ENCODE results near the gene EPN1.

EPN1 gene

GRCh38 chr19:55674459-55674840, 576 bp upstream of the EPN1 start:
- H4K20me1 ChIP-seq (ENCODE audit: control insufficient read depth, insufficient read depth, low read depth, low read length) = peaks cover 16% of the 10 kb centered on the region
- no peaks in the 10 kb centered on the region for H3K27me3 ChIP-seq (ENCODE audit: control insufficient read depth, low read length)
- TF ChIP-seq EZH2phosphoT487 (IDR thresholded peaks at IDR 0.05; ENCODE audit: borderline replicate concordance, low read length) (no peak), CTCF (IDR thresholded peaks at IDR 0.05; ENCODE audit: low read depth, low read length, poor library complexity, severe bottlenecking) (no peak)
- H3K79me2 ChIP-seq (ENCODE audit: control insufficient read depth, low read length) = peaks cover 93% of the 10 kb centered on the region
- no peaks in the 10 kb centered on the region for H3K9me2 ChIP-seq (replicated peaks; ENCODE audit: control insufficient read depth, low read length)
- peaks cover 46% of the 10 kb centered on the region for H3F3A ChIP-seq (ENCODE audit: control insufficient read depth, insufficient read depth)
- no peaks in the 10 kb centered on the region for H3K9me3 ChIP-seq (ENCODE audit: control insufficient read depth, insufficient read depth, low read length)
- peaks cover 84% of the 10 kb centered on the region for H3K36me3 ChIP-seq (ENCODE audit: control insufficient read depth, low read length)
- peaks cover 66% of the 10 kb centered on the region for H3K4me1 ChIP-seq (ENCODE audit: control insufficient read depth, low read length)
- peak overlapping the region; percentile 47 for H3K27ac ChIP-seq (ENCODE audit: low read depth, low read length)
- peak overlapping the region; percentile 92 for H3K4me2 ChIP-seq (ENCODE audit: low read length)
- H3K4me3 ChIP-seq (ENCODE audit: low read length) = peak overlapping the region; percentile 90

- peaks cover 93% of the 10 kb centered on the region for H3K79me2 ChIP-seq (ENCODE audit: control insufficient read depth, low read length)
- peaks cover 45% of the 10 kb centered on the region for H3F3A ChIP-seq (ENCODE audit: control insufficient read depth, insufficient read depth)
- H3K4me3 ChIP-seq (ENCODE audit: low read length) = peak overlapping the region; percentile 90
- no peaks in the 10 kb centered on the region for H3K27me3 ChIP-seq (ENCODE audit: control insufficient read depth, low read length)
- H3K9me3 ChIP-seq (ENCODE audit: control insufficient read depth, insufficient read depth, low read length) = no peaks in the 10 kb centered on the region
- peaks cover 16% of the 10 kb centered on the region; the same call in 1 of the 2 replicates for H4K20me1 ChIP-seq (ENCODE audit: control insufficient read depth, insufficient read depth, low read depth, low read length)
- H3K9me2 ChIP-seq (replicated peaks; ENCODE audit: control insufficient read depth, low read length) = no peaks in the 10 kb centered on the region
- no peak for TF ChIP-seq EZH2phosphoT487 (IDR thresholded peaks at IDR 0.05; ENCODE audit: borderline replicate concordance, low read length)
- H3K36me3 ChIP-seq (ENCODE audit: control insufficient read depth, low read length) = peaks cover 84% of the 10 kb centered on the region
- peaks cover 63% of the 10 kb centered on the region for H3K4me1 ChIP-seq (ENCODE audit: control insufficient read depth, low read length)
- H3K27ac ChIP-seq (ENCODE audit: low read depth, low read length) = peak overlapping the region; percentile 90
- peak overlapping the region; percentile 92 for H3K4me2 ChIP-seq (ENCODE audit: low read length)
Measured at GRCh38 chr19:55675661-55676354, 782 bp downstream of the EPN1 start.

GRCh38 chr19:55676383-55676782, 1.4 kb downstream of the EPN1 start:
- Histone ChIP-seq H3K27me3 (ENCODE audit: control insufficient read depth, low read length) (no peaks in the 10 kb centered on the region), H3K9me2 (replicated peaks; ENCODE audit: control insufficient read depth, low read length) (no peaks in the 10 kb centered on the region), H3K27ac (ENCODE audit: low read depth, low read length) (peak overlapping the region; percentile 90), H3K79me2 (ENCODE audit: control insufficient read depth, low read length) (peaks cover 93% of the 10 kb centered on the region), H3K4me3 (ENCODE audit: low read length) (peak overlapping the region; percentile 90), H3K4me1 (ENCODE audit: control insufficient read depth, low read length) (peaks cover 58% of the 10 kb centered on the region), H3F3A (ENCODE audit: control insufficient read depth, insufficient read depth) (peaks cover 42% of the 10 kb centered on the region), H3K36me3 (ENCODE audit: control insufficient read depth, low read length) (peaks cover 85% of the 10 kb centered on the region), H4K20me1 (ENCODE audit: control insufficient read depth, insufficient read depth, low read depth, low read length) (peaks cover 15% of the 10 kb centered on the region; the same call in 1 of the 2 replicates), H3K9me3 (ENCODE audit: control insufficient read depth, insufficient read depth, low read length) (no peaks in the 10 kb centered on the region), H3K4me2 (ENCODE audit: low read length) (peak overlapping the region; percentile 92)
- TF ChIP-seq EZH2phosphoT487 (IDR thresholded peaks at IDR 0.05; ENCODE audit: borderline replicate concordance, low read length) (no peak), CTCF (IDR thresholded peaks at IDR 0.05; ENCODE audit: low read depth, low read length, poor library complexity, severe bottlenecking) (peak; percentile 41)

- H4K20me1 ChIP-seq (ENCODE audit: control insufficient read depth, insufficient read depth, low read depth, low read length) = peaks cover 11% of the 10 kb centered on the region; the same call in 1 of the 2 replicates
- peaks cover 53% of the 10 kb centered on the region for H3K4me1 ChIP-seq (ENCODE audit: control insufficient read depth, low read length)
- H3K27ac ChIP-seq (ENCODE audit: low read depth, low read length) = peak overlapping the region; percentile 90
- peak overlapping the region; percentile 90 for H3K4me3 ChIP-seq (ENCODE audit: low read length)
- no peaks in the 10 kb centered on the region for H3K9me3 ChIP-seq (ENCODE audit: control insufficient read depth, insufficient read depth, low read length)
- peaks cover 85% of the 10 kb centered on the region for H3K36me3 ChIP-seq (ENCODE audit: control insufficient read depth, low read length)
- H3K27me3 ChIP-seq (ENCODE audit: control insufficient read depth, low read length) = no peaks in the 10 kb centered on the region
- H3F3A ChIP-seq (ENCODE audit: control insufficient read depth, insufficient read depth) = peaks cover 37% of the 10 kb centered on the region
- TF ChIP-seq CTCF (IDR thresholded peaks at IDR 0.05; ENCODE audit: low read depth, low read length, poor library complexity, severe bottlenecking) (no peak), EZH2phosphoT487 (IDR thresholded peaks at IDR 0.05; ENCODE audit: borderline replicate concordance, low read length) (no peak)
- H3K4me2 ChIP-seq (ENCODE audit: low read length) = peak overlapping the region; percentile 92
- H3K9me2 ChIP-seq (replicated peaks; ENCODE audit: control insufficient read depth, low read length) = no peaks in the 10 kb centered on the region
- peaks cover 93% of the 10 kb centered on the region for H3K79me2 ChIP-seq (ENCODE audit: control insufficient read depth, low read length)
Measured at GRCh38 chr19:55676889-55677505, 2.0 kb downstream of the EPN1 start.

Data from DOHH2 (cell line).